B cell (primary cell): ENCODE measurements around the gene PAFAH2. TPM values are rescaled to one million over a fixed set of nuclear protein-coding genes. Genes with fewer than 3 reads are reported as not detected.
"Not testable (repeated sequence)": the region's sequence is repeated elsewhere in the genome, so short reads cannot be mapped to it uniquely, and the experiment has no call there.

Source experiments
- ATAC-seq: fragments of 200-7000 bp; cut with Tn5 transposase; one replicate; pipeline ENCODE4 v1.10.0; 2021; ENCODE audit warnings: low read depth, mild to moderate bottlenecking, moderate number of reproducible peaks, moderate library complexity
- CTCF ChIA-PET: fragments of 350-600 bp; sonication (Branson Sonifier 250); formaldehyde crosslinking; loops from one replicate; lab custom pipeline; 2021; ENCODE audit warnings: antibody characterized with exemption, inconsistent platforms; lab: Charles Lee
- POLR2A ChIA-PET: fragments of 350-600 bp; sonication (Branson Sonifier 250); formaldehyde crosslinking; loops from one replicate; lab custom pipeline; 2021; ENCODE audit warnings: antibody characterized with exemption; lab: Charles Lee
- DNase-seq: peaks from one replicate; pipeline ENCODE4 v3.0.0; 2013
- H2AFZ ChIP-seq: 2 replicates; pipeline ENCODE4 v1.6.1; 2012; ENCODE audit warnings: mild to moderate bottlenecking, low read depth, low read length; ENCODE audit not compliant: insufficient read depth, poor library complexity, severe bottlenecking
- H3K27ac ChIP-seq, 2 donors: 1 replicate in 1 of 2; 2 replicates in 1 of 2; pipeline ENCODE4 v1.5.1; 2012 to 2013; ENCODE audit warnings: low read length in 2 of 2, mild to moderate bottlenecking in 2 of 2, moderate library complexity in 1 of 2
- H3K27me3 ChIP-seq, 4 experiments: fragments of 200-600 bp in 1 of 4; sonication (generic) in 1 of 4; replicated peaks in 1 of 4; 1 replicate in 2 of 4; 2 replicates in 2 of 4; pipeline versions ENCODE4 v1.6.1 to v1.7.0; 2013 to 2016; ENCODE audit warnings: low read length in 3 of 4, mild to moderate bottlenecking in 2 of 4, mixed read lengths in 1 of 4, moderate library complexity in 1 of 4; ENCODE audit not compliant: insufficient read depth in 4 of 4, control insufficient read depth in 3 of 4; ENCODE audit errors: control extremely low read depth in 1 of 4
- H3K36me3 ChIP-seq, 2 experiments: replicated peaks in 1 of 2; 1 replicate in 1 of 2; 2 replicates in 1 of 2; pipeline versions ENCODE4 v1.6.1 to v1.7.1; 2013; ENCODE audit warnings: low read length in 1 of 2; ENCODE audit not compliant: insufficient read depth in 2 of 2, control insufficient read depth in 1 of 2; ENCODE audit errors: control extremely low read depth in 1 of 2, extremely low read depth in 1 of 2
- H3K4me1 ChIP-seq, 2 donors: fragments of 200-600 bp in 1 of 2; sonication (generic) in 1 of 2; 1 replicate in 1 of 2; 2 replicates in 1 of 2; pipeline versions ENCODE4 v1.5.1 to v1.6.1; 2013 to 2017; ENCODE audit warnings: low read length in 2 of 2; ENCODE audit not compliant: control insufficient read depth in 2 of 2, insufficient read depth in 2 of 2
- H3K4me2 ChIP-seq: replicated peaks from 2 replicates; pipeline ENCODE3; 2012; ENCODE audit warnings: mild to moderate bottlenecking, low read depth, low read length; ENCODE audit not compliant: poor library complexity, severe bottlenecking
- H3K4me3 ChIP-seq, 5 experiments: fragments of 200-600 bp in 1 of 5; sonication (generic) in 1 of 5; 1 replicate in 3 of 5; 2 replicates in 2 of 5; pipeline versions ENCODE4 v1.5.1 to v1.7.0; 2011 to 2016; ENCODE audit warnings: low read length in 4 of 5, mild to moderate bottlenecking in 4 of 5, low read depth in 2 of 5, control low read depth in 1 of 5, moderate library complexity in 1 of 5; ENCODE audit not compliant: insufficient read depth in 1 of 5; ENCODE audit errors: control extremely low read depth in 1 of 5, extremely low read depth in 1 of 5
- H3K79me2 ChIP-seq: fragments of 200-600 bp; sonication (generic); one replicate; pipeline ENCODE4 v1.6.0; 2016; ENCODE audit warnings: low read length; ENCODE audit not compliant: control insufficient read depth, insufficient read depth
- H3K9ac ChIP-seq: fragments of 200-600 bp; sonication (generic); 2 replicates; pipeline ENCODE4 v1.6.1; 2017; ENCODE audit warnings: mild to moderate bottlenecking, low read length, moderate library complexity
- H3K9me3 ChIP-seq, 3 donors: one replicate each; pipeline versions ENCODE4 v1.6.1 to v1.7.1; 2013; ENCODE audit warnings: low read length in 2 of 3; ENCODE audit not compliant: control insufficient read depth in 2 of 3, insufficient read depth in 1 of 3; ENCODE audit errors: control extremely low read depth in 1 of 3
- H4K20me1 ChIP-seq: 2 replicates; pipeline ENCODE4 v1.6.0; 2012; ENCODE audit warnings: mild to moderate bottlenecking, low read length; ENCODE audit not compliant: insufficient read depth, control insufficient read depth, poor library complexity, severe bottlenecking
- H3K27ac Mint-ChIP-seq: one replicate; pipeline ENCODE4 v1.8.0; 2021; ENCODE audit warnings: mixed read lengths
- H3K27me3 Mint-ChIP-seq: one replicate; pipeline ENCODE4 v1.8.0; 2021; ENCODE audit warnings: mixed read lengths
- H3K4me1 Mint-ChIP-seq: one replicate; pipeline ENCODE4 v1.8.0; 2021; ENCODE audit warnings: mixed read lengths
- H3K4me3 Mint-ChIP-seq: one replicate; pipeline ENCODE4 v1.8.0; 2021; ENCODE audit warnings: mixed read lengths
- H3K9me3 Mint-ChIP-seq: one replicate; pipeline ENCODE4 v1.8.0; 2022; ENCODE audit warnings: mixed read lengths; ENCODE audit not compliant: insufficient read depth
- EZH2 ChIP-seq: IDR thresholded peaks from 2 replicates; pipeline ENCODE4 v1.6.1; 2012; ENCODE audit warnings: borderline replicate concordance, low read depth, mild to moderate bottlenecking, moderate library complexity, low read length; ENCODE audit not compliant: insufficient read depth, poor library complexity, severe bottlenecking
- WGBS: methylation state at CpG from one replicate; pipeline ENCODE4 v1.1.5; 2013; ENCODE audit warnings: missing lambda C conversion rate; ENCODE audit not compliant: insufficient coverage; 5-methylcytosine and 5-hydroxymethylcytosine counted together
- intact Hi-C: fragments of 100-400 bp; cut with micrococcal nuclease; formaldehyde crosslinking; loops from one replicate; pipeline ENCODE4 v1.10.0; 2022
- polyA plus RNA-seq: library from polyadenylated mRNA; depleted of rRNA; stranded (reverse); fragments of >200 nt; gene quantifications from 2 replicates; pipeline ENCODE4 v1.2.3, GENCODE V29; 2012
- total RNA-seq, 2 donors: library from RNA; stranded (reverse); fragments of 120-200 nt in 1 of 2; gene quantifications; 1 replicate in 1 of 2; 2 replicates in 1 of 2; pipeline versions ENCODE4 v1.2.3 to v1.2.4, GENCODE V29; 2013 to 2022
- TF ChIP-seq, protein P1 (sequence below): fragments of 200-600 bp; IDR thresholded peaks from one replicate; pipeline ENCODE4 v1.8.0; 2022; ENCODE audit warnings: antibody characterized with exemption, mild to moderate bottlenecking

Gene PAFAH2
- total and polyA plus RNA-seq, 2 donors (not counting 1 experiment from before 2014, with no cell fraction given): 5.1 to 8.8 TPM

DNA sequence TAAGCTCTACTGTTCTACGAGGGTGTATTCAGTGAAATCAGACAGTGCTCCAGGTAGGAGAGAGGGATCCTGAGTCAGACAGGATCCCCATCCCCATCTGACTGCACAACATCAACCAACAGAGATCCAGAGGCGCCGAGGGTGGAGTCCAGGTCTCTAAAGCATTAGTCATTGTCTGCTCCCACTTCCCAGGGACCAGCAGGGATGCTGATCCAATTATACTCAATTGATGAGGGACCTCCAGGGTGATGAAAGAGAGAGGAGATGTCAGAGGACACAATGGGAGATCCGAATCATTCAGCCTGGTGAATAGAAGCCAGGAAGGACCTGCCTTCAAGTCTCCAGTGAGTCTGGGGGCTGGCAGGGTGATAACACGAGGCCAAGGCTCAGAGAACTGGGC, 52.1 kb downstream of the PAFAH2 start:
- intact Hi-C loops: no loop called here
- Histone ChIP-seq H3K4me1 (no peaks in the 10 kb centered on the region), H3K27me3 (no peaks in the 10 kb centered on the region), H3K9me3 (peaks cover 0 to 39% (median 11%) of the 10 kb centered on the region in 3 donors), H3K4me2 (no peak overlapping the region), H2AFZ (no peak overlapping the region), H3K9ac (no peak overlapping the region), H3K36me3 (no peaks in the 10 kb centered on the region), H3K4me3 (no peak overlapping the region), H3K27ac (no peak overlapping the region), H4K20me1 (no peaks in the 10 kb centered on the region), H3K79me2 (no peaks in the 10 kb centered on the region)
- ChIA-PET CTCF (no interaction called here), POLR2A (no interaction called here)
- no peak overlapping the region for H3K4me3 Mint-ChIP-seq
- peaks cover 13% of the 10 kb centered on the region for H3K9me3 Mint-ChIP-seq
- H3K27me3 Mint-ChIP-seq: peaks cover 3% of the 10 kb centered on the region
- no peaks in the 10 kb centered on the region for H3K4me1 Mint-ChIP-seq
- TF ChIP-seq, protein P1, sequence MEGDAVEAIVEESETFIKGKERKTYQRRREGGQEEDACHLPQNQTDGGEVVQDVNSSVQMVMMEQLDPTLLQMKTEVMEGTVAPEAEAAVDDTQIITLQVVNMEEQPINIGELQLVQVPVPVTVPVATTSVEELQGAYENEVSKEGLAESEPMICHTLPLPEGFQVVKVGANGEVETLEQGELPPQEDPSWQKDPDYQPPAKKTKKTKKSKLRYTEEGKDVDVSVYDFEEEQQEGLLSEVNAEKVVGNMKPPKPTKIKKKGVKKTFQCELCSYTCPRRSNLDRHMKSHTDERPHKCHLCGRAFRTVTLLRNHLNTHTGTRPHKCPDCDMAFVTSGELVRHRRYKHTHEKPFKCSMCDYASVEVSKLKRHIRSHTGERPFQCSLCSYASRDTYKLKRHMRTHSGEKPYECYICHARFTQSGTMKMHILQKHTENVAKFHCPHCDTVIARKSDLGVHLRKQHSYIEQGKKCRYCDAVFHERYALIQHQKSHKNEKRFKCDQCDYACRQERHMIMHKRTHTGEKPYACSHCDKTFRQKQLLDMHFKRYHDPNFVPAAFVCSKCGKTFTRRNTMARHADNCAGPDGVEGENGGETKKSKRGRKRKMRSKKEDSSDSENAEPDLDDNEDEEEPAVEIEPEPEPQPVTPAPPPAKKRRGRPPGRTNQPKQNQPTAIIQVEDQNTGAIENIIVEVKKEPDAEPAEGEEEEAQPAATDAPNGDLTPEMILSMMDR: no peak
- TF ChIP-seq EZH2: no peak
- DNase-seq (no peak), ATAC-seq (no peak)
- WGBS: 100% methylated on average over 1 of the region's 5 CpGs
- H3K27ac Mint-ChIP-seq: no peak overlapping the region

DNA sequence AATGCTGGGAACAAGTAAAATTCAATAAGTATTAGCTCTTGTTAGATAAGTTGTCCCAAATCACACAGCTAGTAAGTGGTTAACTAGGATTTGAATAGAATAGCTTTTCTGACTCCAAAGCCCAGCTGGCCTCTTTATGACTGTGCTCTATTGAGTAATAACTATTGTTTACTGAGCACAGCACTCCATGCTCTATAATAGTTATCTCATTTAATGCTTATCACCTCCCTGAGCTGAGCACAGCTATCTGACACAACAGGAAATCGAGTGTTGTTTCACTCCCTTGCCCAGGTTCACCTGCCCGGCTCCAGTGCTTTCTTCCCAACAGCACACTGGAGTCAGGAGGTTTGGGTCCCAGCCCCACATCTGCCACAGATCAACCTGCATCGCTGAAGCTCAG, 52.9 kb downstream of the PAFAH2 start:
- Histone ChIP-seq H3K36me3 (no peaks in the 10 kb centered on the region), H3K79me2 (no peaks in the 10 kb centered on the region), H3K27me3 (no peaks in the 10 kb centered on the region), H3K27ac (no peak overlapping the region), H2AFZ (no peak overlapping the region), H3K9ac (no peak overlapping the region), H3K4me3 (no peak overlapping the region), H3K9me3 (peaks cover 0 to 39% (median 11%) of the 10 kb centered on the region in 3 donors), H4K20me1 (no peaks in the 10 kb centered on the region), H3K4me1 (no peaks in the 10 kb centered on the region), H3K4me2 (no peak overlapping the region)
- Mint-ChIP-seq H3K27ac (no peak overlapping the region), H3K4me1 (no peaks in the 10 kb centered on the region), H3K27me3 (peaks cover 3% of the 10 kb centered on the region), H3K4me3 (no peak overlapping the region), H3K9me3 (peaks cover 13% of the 10 kb centered on the region)
- no peak for TF ChIP-seq EZH2
- TF ChIP-seq, protein P1: no peak
- DNase-seq (no peak), ATAC-seq (no peak)
- intact Hi-C loops: no loop called here
- WGBS: 82% methylated on average over 2 of the region's 3 CpGs
- CTCF ChIA-PET: no interaction called here
- POLR2A ChIA-PET: no interaction called here

DNA sequence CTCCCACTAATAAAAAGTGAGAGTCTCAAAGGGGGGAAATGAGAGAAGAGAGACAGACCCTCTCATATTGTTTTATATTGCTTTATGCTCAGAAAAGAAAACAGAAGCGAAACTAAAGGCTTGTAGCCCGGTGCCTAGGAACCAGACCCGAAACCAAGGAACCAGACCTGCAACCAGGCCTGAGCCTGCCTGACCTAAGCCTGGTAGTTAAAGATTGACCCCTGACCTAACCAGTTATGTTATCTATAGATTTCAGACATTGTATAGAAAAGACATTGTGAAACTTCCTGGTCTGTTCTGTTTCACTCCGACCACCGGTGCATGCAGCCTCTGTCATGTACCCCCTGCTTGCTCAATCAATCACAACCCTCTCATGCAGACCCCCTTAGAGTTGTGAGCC, 54.4 kb downstream of the PAFAH2 start:
- H3K27ac Mint-ChIP-seq, H2AFZ ChIP-seq, H3K4me1 ChIP-seq, H3K27me3 Mint-ChIP-seq, H3K4me3 ChIP-seq, H4K20me1 ChIP-seq, ATAC-seq, intact Hi-C loops, H3K27me3 ChIP-seq, H3K79me2 ChIP-seq, DNase-seq, H3K4me2 ChIP-seq, H3K4me3 Mint-ChIP-seq, H3K9ac ChIP-seq, H3K36me3 ChIP-seq, H3K4me1 Mint-ChIP-seq, POLR2A ChIA-PET, H3K27ac ChIP-seq, CTCF ChIA-PET: not testable (repeated sequence)
- H3K9me3 Mint-ChIP-seq: peaks cover 13% of the 10 kb centered on the region
- WGBS: 66% methylated on average over 5 of the region's 5 CpGs
- peaks cover 0 to 39% (median 11%) of the 10 kb centered on the region in 3 donors for H3K9me3 ChIP-seq
